ENCODE data around the gene MITF.

DNA sequence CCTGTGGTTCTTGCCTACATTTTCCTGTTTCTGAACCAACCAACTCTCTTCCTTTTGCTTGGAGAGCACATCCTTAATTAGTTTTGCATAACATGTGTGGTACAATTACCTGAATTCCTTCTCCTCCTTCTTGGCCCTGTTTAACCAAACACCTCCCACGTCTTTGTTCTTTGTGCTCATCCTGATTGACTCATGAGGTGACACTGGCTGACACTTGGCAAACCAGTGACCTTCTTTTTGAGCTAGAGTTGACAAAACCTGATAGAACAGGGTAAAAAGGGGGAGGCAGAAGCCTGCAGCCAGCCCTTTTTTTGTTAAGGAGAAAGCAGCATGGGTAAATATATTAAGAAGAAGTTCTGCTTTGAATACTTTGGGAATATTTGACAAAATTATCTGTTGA lies 161.1 kb downstream of the MITF start:
- TF ChIP-seq EZH2 (IDR thresholded peaks at IDR 0.05; ENCODE audit: insufficient read depth, low read length) (no peak), CTCF (IDR thresholded peaks at IDR 0.05; ENCODE audit: insufficient read depth, low read depth, low read length) (no peak)
